Measurements from ENCODE around the gene RAB11B. TPM values are rescaled to one million over a fixed set of nuclear protein-coding genes. Genes with fewer than 3 reads are reported as not detected.

RAB11B gene
- total and polyA plus RNA-seq, 2 of the 13 experiments (the other 11 are each of a cell fraction or from before 2014, with no cell fraction given): 6.0 to 28.4 TPM

DNA sequence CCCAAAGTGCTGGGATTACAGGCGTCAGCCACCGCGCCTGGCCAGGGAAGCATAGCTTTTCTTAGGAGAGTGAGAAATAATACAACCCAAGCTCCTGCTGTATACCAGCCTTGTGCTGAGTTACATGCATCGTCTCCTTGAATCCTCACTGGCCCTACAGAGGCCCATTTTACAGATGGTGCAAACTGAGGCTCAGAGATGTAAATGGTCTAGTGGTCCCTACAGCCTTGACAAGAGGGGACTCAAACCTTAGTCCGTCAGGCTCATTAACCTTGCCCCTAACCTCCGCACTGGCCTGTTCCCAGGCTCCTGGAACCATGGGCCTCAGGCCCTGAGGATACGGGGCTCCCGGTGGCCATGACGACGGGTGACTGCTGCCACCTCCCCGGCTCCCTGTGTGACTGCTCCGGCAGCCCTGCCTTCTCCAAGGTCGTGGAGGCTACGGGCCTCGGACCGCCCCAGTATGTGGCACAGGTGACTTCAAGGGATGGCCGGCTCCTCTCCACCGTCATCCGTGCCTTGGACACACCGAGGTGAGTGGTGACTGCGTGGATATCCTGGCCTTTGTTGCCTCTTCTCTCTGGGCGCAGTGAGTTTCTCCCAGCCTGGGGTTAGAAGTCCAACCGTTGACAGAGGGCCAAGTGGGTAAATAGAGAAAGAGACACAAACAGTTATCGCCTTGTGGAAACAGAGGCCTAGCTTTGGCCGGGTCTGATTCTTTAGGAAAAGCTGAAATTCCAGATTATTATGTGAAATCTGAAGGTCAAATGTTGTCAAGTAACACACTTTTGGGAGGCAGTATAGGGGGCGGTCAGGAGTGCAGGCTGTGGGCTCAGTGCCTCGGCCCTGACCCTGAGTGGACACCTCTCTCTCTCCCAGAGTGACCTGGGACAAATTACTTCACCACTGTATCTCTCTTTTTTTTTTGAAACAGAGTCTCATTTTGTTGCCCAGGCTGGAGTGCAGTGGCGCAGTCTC lies 31.6 kb downstream of the RAB11B start (continued):
- TF ChIP-seq FOXC1 (CRISPR knock-in tag; IDR thresholded peaks at IDR 0.05; ENCODE audit: borderline replicate concordance): no peak
- peak; percentile 5 for TF ChIP-seq TEAD3 (CRISPR knock-in tag; optimal IDR thresholded peaks at IDR 0.05; ENCODE audit: borderline replicate concordance)
- peak; percentile 47 for TF ChIP-seq HOXA3 (CRISPR knock-in tag; IDR thresholded peaks at IDR 0.05)
- peak; percentile 63 for TF ChIP-seq NR2C2 (CRISPR knock-in tag; IDR thresholded peaks at IDR 0.05; ENCODE audit: borderline replicate concordance)
- TF ChIP-seq, protein P1, sequence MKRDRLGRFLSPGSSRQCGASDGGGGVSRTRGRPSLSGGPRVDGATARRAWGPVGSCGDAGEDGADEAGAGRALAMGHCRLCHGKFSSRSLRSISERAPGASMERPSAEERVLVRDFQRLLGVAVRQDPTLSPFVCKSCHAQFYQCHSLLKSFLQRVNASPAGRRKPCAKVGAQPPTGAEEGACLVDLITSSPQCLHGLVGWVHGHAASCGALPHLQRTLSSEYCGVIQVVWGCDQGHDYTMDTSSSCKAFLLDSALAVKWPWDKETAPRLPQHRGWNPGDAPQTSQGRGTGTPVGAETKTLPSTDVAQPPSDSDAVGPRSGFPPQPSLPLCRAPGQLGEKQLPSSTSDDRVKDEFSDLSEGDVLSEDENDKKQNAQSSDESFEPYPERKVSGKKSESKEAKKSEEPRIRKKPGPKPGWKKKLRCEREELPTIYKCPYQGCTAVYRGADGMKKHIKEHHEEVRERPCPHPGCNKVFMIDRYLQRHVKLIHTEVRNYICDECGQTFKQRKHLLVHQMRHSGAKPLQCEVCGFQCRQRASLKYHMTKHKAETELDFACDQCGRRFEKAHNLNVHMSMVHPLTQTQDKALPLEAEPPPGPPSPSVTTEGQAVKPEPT (CRISPR knock-in tag; IDR thresholded peaks at IDR 0.05; ENCODE audit: low read depth): no peak
- TF ChIP-seq MYC (CRISPR knock-in tag; IDR thresholded peaks at IDR 0.05; ENCODE audit: borderline replicate concordance): peak; percentile 37; the same call in 1 of the 2 replicates
- peak; percentile 36; the same call in 1 of the 2 replicates for TF ChIP-seq BORCS8-MEF2B (CRISPR knock-in tag; IDR thresholded peaks at IDR 0.05)
- TF ChIP-seq, protein P2, sequence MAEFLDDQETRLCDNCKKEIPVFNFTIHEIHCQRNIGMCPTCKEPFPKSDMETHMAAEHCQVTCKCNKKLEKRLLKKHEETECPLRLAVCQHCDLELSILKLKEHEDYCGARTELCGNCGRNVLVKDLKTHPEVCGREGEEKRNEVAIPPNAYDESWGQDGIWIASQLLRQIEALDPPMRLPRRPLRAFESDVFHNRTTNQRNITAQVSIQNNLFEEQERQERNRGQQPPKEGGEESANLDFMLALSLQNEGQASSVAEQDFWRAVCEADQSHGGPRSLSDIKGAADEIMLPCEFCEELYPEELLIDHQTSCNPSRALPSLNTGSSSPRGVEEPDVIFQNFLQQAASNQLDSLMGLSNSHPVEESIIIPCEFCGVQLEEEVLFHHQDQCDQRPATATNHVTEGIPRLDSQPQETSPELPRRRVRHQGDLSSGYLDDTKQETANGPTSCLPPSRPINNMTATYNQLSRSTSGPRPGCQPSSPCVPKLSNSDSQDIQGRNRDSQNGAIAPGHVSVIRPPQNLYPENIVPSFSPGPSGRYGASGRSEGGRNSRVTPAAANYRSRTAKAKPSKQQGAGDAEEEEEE (CRISPR knock-in tag; IDR thresholded peaks at IDR 0.05; ENCODE audit: borderline replicate concordance): no peak
- 0 out of 3 replicates have a peak, but pooled peaks have one; percentile 20 for TF ChIP-seq MXI1 (IDR thresholded peaks at IDR 0.05; ENCODE audit: borderline replicate concordance, low read depth, low read length)
- peak; percentile 77; the same call in 1 of the 2 replicates for TF ChIP-seq RXRA (CRISPR knock-in tag; IDR thresholded peaks at IDR 0.05)
- TF ChIP-seq SRSF9 (IDR thresholded peaks at IDR 0.05; ENCODE audit: borderline replicate concordance, insufficient read depth, low read depth, low read length, poor library complexity, severe bottlenecking): no peak
- TF ChIP-seq FOXA1 (IDR thresholded peaks at IDR 0.05): no peak
- TF ChIP-seq FOXA1 (CRISPR knock-in tag; IDR thresholded peaks at IDR 0.05): peak; percentile 72
- TF ChIP-seq GLI4 (CRISPR knock-in tag; IDR thresholded peaks at IDR 0.05; ENCODE audit: borderline replicate concordance): no peak
- TF ChIP-seq ZNF605 (CRISPR knock-in tag; IDR thresholded peaks at IDR 0.05): 0 out of 2 replicates have a peak, but pooled peaks have one; percentile 27
- peak; percentile 69; the same call in 1 of the 2 replicates for TF ChIP-seq ZMYM2 (CRISPR knock-in tag; IDR thresholded peaks at IDR 0.05)
- TF ChIP-seq, protein P3, sequence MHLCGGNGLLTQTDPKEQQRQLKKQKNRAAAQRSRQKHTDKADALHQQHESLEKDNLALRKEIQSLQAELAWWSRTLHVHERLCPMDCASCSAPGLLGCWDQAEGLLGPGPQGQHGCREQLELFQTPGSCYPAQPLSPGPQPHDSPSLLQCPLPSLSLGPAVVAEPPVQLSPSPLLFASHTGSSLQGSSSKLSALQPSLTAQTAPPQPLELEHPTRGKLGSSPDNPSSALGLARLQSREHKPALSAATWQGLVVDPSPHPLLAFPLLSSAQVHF (CRISPR knock-in tag; IDR thresholded peaks at IDR 0.05): no peak
- TF ChIP-seq, protein P4, sequence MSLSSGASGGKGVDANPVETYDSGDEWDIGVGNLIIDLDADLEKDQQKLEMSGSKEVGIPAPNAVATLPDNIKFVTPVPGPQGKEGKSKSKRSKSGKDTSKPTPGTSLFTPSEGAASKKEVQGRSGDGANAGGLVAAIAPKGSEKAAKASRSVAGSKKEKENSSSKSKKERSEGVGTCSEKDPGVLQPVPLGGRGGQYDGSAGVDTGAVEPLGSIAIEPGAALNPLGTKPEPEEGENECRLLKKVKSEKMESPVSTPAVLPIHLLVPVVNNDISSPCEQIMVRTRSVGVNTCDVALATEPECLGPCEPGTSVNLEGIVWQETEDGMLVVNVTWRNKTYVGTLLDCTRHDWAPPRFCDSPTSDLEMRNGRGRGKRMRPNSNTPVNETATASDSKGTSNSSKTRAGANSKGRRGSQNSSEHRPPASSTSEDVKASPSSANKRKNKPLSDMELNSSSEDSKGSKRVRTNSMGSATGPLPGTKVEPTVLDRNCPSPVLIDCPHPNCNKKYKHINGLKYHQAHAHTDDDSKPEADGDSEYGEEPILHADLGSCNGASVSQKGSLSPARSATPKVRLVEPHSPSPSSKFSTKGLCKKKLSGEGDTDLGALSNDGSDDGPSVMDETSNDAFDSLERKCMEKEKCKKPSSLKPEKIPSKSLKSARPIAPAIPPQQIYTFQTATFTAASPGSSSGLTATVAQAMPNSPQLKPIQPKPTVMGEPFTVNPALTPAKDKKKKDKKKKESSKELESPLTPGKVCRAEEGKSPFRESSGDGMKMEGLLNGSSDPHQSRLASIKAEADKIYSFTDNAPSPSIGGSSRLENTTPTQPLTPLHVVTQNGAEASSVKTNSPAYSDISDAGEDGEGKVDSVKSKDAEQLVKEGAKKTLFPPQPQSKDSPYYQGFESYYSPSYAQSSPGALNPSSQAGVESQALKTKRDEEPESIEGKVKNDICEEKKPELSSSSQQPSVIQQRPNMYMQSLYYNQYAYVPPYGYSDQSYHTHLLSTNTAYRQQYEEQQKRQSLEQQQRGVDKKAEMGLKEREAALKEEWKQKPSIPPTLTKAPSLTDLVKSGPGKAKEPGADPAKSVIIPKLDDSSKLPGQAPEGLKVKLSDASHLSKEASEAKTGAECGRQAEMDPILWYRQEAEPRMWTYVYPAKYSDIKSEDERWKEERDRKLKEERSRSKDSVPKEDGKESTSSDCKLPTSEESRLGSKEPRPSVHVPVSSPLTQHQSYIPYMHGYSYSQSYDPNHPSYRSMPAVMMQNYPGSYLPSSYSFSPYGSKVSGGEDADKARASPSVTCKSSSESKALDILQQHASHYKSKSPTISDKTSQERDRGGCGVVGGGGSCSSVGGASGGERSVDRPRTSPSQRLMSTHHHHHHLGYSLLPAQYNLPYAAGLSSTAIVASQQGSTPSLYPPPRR (CRISPR knock-in tag; IDR thresholded peaks at IDR 0.05; ENCODE audit: borderline replicate concordance): no peak; the same call in 1 of the 2 replicates
- TF ChIP-seq KDM1A (CRISPR knock-in tag; IDR thresholded peaks at IDR 0.05): peak; percentile 95; the same call in 1 of the 2 replicates
